ENCODE data around the gene ENTPD7.
"Not testable (repeated sequence)": the region's sequence is repeated elsewhere in the genome, so short reads cannot be mapped to it uniquely, and the experiment has no call there.

The ENTPD7 gene

DNA sequence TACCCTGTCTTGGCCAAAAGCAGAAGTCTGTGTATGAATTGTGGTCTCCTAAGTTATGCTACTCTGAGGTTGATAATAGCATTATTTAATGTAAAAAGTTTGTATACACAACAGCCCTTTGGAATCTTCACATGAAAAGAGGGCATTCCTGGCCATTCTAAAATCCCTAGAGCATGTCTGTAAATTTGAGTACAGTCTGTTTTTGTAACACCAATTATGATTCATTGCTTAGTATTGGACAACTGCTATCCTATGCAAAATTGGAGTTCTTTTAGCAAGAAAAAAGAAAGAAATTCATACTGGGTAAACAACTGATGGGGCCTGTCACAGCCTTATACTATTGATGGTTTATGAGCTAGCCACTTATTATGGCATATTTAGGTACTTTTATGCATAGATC, 82.9 kb downstream of the ENTPD7 start:
- ATAC-seq (ENCODE audit: insufficient read depth, low read depth) (no peak), DNase-seq (no peak)
- H3K9ac ChIP-seq (ENCODE audit: low read depth, low read length): no peak overlapping the region
- H3K4me1 ChIP-seq (ENCODE audit: insufficient read depth, low read length): no peaks in the 10 kb centered on the region
- H3K4me3 ChIP-seq (ENCODE audit: low read depth in 1 of 2, low read length in 2 of 2): no peak overlapping the region
- no peak overlapping the region for H3K27ac ChIP-seq (ENCODE audit: low read length)
- H4K20me1 ChIP-seq (ENCODE audit: insufficient read depth, low read length): no peaks in the 10 kb centered on the region
- H3K4me2 ChIP-seq (ENCODE audit: insufficient read depth, low read length): no peak overlapping the region
- H3K9me3 ChIP-seq (ENCODE audit: insufficient read depth, low read length, severe bottlenecking): peaks cover 23% of the 10 kb centered on the region
- peaks cover 9% of the 10 kb centered on the region; the same call in 1 of the 2 replicates for H3K79me2 ChIP-seq (ENCODE audit: insufficient read depth, low read length)
- H3K36me3 ChIP-seq (ENCODE audit: insufficient read depth, low read length): peaks cover 88% of the 10 kb centered on the region
- TF ChIP-seq, protein P1, sequence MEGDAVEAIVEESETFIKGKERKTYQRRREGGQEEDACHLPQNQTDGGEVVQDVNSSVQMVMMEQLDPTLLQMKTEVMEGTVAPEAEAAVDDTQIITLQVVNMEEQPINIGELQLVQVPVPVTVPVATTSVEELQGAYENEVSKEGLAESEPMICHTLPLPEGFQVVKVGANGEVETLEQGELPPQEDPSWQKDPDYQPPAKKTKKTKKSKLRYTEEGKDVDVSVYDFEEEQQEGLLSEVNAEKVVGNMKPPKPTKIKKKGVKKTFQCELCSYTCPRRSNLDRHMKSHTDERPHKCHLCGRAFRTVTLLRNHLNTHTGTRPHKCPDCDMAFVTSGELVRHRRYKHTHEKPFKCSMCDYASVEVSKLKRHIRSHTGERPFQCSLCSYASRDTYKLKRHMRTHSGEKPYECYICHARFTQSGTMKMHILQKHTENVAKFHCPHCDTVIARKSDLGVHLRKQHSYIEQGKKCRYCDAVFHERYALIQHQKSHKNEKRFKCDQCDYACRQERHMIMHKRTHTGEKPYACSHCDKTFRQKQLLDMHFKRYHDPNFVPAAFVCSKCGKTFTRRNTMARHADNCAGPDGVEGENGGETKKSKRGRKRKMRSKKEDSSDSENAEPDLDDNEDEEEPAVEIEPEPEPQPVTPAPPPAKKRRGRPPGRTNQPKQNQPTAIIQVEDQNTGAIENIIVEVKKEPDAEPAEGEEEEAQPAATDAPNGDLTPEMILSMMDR (IDR thresholded peaks at IDR 0.05; ENCODE audit: borderline replicate concordance, extremely low read depth, low read length, poor library complexity, severe bottlenecking): no peak
- H2AFZ ChIP-seq (ENCODE audit: low read depth, low read length): no peak overlapping the region
- H3K27me3 ChIP-seq (ENCODE audit: insufficient read depth, low read length, poor library complexity): no peaks in the 10 kb centered on the region

DNA sequence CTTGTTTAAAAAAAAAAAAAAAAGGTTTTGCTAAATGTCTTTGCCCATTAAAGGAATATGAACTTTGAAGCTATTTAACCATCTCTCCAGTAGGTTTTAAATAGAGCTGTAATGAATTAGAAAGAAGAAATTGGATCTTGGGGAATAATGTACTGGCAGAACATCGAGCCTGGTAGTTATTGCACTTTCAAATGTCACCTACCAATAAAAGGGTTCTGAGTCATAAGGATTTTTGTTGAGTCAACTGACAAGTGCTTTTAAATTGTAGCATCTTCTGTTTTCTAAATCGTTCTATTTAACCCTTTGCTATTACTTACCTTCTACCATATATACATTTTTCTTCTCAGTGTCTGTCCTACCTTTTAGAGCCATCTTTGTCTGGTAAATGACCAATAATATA, 83.4 kb downstream of the ENTPD7 start:
- H3K27ac ChIP-seq (ENCODE audit: low read length): no peak overlapping the region
- H3K9ac ChIP-seq (ENCODE audit: low read depth, low read length): no peak overlapping the region
- H3K36me3 ChIP-seq (ENCODE audit: insufficient read depth, low read length): peaks cover 88% of the 10 kb centered on the region
- TF ChIP-seq EZH2 (IDR thresholded peaks at IDR 0.05; ENCODE audit: borderline replicate concordance, low read depth, low read length, severe bottlenecking): no peak
- TF ChIP-seq, protein P1 (IDR thresholded peaks at IDR 0.05; ENCODE audit: borderline replicate concordance, extremely low read depth, low read length, poor library complexity, severe bottlenecking): no peak
- H3K4me1 ChIP-seq (ENCODE audit: insufficient read depth, low read length): no peaks in the 10 kb centered on the region
- ATAC-seq (ENCODE audit: insufficient read depth, low read depth) (no peak), DNase-seq (no peak)
- peaks cover 9% of the 10 kb centered on the region; the same call in 1 of the 2 replicates for H3K79me2 ChIP-seq (ENCODE audit: insufficient read depth, low read length)
- no peaks in the 10 kb centered on the region for H3K27me3 ChIP-seq (ENCODE audit: insufficient read depth, low read length, poor library complexity)
- H3K4me2 ChIP-seq (ENCODE audit: insufficient read depth, low read length): no peak overlapping the region
- H3K9me3 ChIP-seq (ENCODE audit: insufficient read depth, low read length, severe bottlenecking): peaks cover 23% of the 10 kb centered on the region
- H2AFZ ChIP-seq (ENCODE audit: low read depth, low read length): no peak overlapping the region
- no peaks in the 10 kb centered on the region for H4K20me1 ChIP-seq (ENCODE audit: insufficient read depth, low read length)
- no peak overlapping the region for H3K4me3 ChIP-seq (ENCODE audit: low read depth in 1 of 2, low read length in 2 of 2)

DNA sequence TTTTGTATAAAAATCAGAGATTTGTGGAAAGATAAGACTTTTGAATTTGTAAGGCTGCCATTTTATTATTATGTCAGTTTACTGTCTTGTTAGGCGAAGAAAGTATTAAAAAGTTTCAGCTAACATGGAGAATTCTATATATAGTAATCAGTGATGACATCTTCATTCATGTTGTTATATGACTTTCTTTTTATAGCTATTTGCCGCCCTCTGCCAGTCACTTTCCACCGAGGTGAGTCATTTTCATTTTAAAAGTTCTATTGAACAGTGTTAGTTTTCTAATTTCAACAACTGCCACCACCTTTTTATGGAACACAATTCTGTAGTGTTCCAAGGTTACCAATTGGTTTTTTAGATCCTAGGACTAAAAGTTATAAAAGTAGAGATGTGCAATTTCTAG, 84.5 kb downstream of the ENTPD7 start:
- DNase-seq: no peak
- Histone ChIP-seq H3K79me2 (ENCODE audit: insufficient read depth, low read length) (peaks cover 9% of the 10 kb centered on the region; the same call in 1 of the 2 replicates), H3K4me1 (ENCODE audit: insufficient read depth, low read length) (no peaks in the 10 kb centered on the region), H3K27me3 (ENCODE audit: insufficient read depth, low read length, poor library complexity) (no peaks in the 10 kb centered on the region), H2AFZ (ENCODE audit: low read depth, low read length) (no peak overlapping the region), H3K9ac (ENCODE audit: low read depth, low read length) (no peak overlapping the region), H3K27ac (ENCODE audit: low read length) (no peak overlapping the region), H3K4me2 (ENCODE audit: insufficient read depth, low read length) (no peak overlapping the region), H3K9me3 (ENCODE audit: insufficient read depth, low read length, severe bottlenecking) (peaks cover 18% of the 10 kb centered on the region), H3K36me3 (ENCODE audit: insufficient read depth, low read length) (peaks cover 90% of the 10 kb centered on the region), H3K4me3 (ENCODE audit: low read depth in 1 of 2, low read length in 2 of 2) (no peak overlapping the region), H4K20me1 (ENCODE audit: insufficient read depth, low read length) (no peaks in the 10 kb centered on the region)
- TF ChIP-seq, protein P1 (IDR thresholded peaks at IDR 0.05; ENCODE audit: borderline replicate concordance, extremely low read depth, low read length, poor library complexity, severe bottlenecking): no peak
- TF ChIP-seq EZH2 (IDR thresholded peaks at IDR 0.05; ENCODE audit: borderline replicate concordance, low read depth, low read length, severe bottlenecking): no peak
- ATAC-seq (ENCODE audit: insufficient read depth, low read depth): no peak

DNA sequence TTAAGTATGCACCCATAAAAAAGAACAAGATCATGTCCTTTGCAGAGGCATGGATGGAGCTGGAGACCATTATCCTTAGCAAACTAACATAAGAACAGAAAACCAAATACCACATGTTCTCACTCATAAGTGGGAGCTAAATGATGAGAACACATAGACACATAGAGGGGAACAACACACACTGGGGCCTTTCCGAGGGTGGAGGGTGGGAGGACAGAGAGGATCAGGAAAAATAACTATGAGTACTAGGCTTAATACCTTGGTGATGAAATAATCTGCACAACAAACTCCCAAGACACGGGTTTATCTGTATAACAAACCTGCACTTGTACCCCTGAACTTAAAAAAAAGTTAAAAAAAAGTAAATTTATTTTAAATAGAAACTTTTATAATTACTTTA, 86.9 kb downstream of the ENTPD7 start:
- not testable (repeated sequence) for H3K79me2 ChIP-seq (ENCODE audit: insufficient read depth, low read length); H2AFZ ChIP-seq (ENCODE audit: low read depth, low read length); H4K20me1 ChIP-seq (ENCODE audit: insufficient read depth, low read length); H3K4me1 ChIP-seq (ENCODE audit: insufficient read depth, low read length); H3K27ac ChIP-seq (ENCODE audit: low read length); H3K9me3 ChIP-seq (ENCODE audit: insufficient read depth, low read length, severe bottlenecking); H3K4me3 ChIP-seq (ENCODE audit: low read depth in 1 of 2, low read length in 2 of 2); H3K4me2 ChIP-seq (ENCODE audit: insufficient read depth, low read length); H3K9ac ChIP-seq (ENCODE audit: low read depth, low read length); DNase-seq; ATAC-seq (ENCODE audit: insufficient read depth, low read depth); H3K27me3 ChIP-seq (ENCODE audit: insufficient read depth, low read length, poor library complexity)
- H3K36me3 ChIP-seq (ENCODE audit: insufficient read depth, low read length): peaks cover 85% of the 10 kb centered on the region
